NCI-H345 treated with DMSO at 0.1 percent for 48 hours (cell line): Measurements from ENCODE around the gene S100A10.

Experiments used
- DNase-seq: peaks from one replicate; lab custom pipeline; 2025; ENCODE audit not compliant: unreplicated experiment; lab: John Stamatoyannopoulos, UW

The S100A10 gene

DNA sequence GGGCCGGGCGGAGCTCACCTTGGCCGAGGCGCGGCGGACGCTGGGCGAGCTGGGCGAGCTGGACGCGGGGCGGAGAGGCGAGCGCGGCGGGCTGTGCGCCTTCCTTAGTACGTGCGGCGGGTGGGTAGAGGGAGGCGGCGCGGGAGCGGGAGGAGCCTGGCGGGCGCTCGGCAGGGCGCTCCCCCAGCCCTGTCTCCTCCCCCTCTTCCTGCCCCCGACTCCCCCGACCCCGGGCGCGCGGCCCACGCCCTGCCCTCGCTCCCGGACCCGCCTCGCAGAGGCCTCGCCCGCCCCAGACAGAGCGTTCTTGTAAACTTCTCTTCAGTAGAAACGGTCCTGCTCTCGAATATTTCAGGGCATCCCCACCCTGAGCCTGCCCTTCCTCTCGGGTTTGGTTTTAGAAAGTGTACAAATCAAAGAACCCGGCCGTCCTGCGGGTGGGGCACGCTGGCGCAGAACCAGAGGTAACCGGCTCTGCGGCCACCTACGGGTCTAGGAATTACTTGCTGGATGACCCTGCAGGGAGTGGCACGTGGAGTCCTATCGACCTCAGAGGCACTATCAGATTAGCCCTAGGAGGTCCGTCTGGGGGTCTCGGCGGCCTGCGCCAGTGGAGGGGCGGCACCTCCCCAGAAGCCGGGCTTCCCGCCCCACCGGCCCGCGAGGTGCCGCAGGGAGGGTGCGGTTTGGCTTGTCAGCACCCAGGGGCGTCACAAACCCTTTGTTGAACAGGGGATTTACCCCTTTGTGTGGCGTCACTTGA, at the start of gene S100A10:
S100A10 (minus strand) TSS at position 126 of the 763 bp plus-strand sequence. CDS start 7,629 bp downstream, outside the sequence.
- DNase-seq, result no peak

DNA sequence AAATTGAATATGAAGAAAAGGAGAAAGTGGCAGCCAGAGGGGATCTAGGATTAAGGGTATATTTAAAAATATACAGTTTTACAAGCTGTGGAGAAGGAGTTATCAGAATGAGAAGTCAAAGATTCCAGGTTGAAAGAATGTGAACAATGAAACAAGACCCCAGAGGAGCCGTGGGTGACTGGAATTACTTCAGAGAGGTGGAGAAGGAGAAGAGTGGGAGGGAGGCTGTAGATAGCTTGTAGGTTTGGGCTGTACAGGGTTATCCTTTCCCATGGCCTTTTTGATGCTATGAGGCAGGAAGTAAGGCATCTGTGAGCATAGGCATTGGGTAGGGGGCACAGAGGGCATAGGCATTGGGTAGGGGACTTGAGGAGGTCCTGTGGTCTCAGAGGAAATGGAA, 48.4 kb upstream of the S100A10 start:
- DNase-seq, result no peak

DNA sequence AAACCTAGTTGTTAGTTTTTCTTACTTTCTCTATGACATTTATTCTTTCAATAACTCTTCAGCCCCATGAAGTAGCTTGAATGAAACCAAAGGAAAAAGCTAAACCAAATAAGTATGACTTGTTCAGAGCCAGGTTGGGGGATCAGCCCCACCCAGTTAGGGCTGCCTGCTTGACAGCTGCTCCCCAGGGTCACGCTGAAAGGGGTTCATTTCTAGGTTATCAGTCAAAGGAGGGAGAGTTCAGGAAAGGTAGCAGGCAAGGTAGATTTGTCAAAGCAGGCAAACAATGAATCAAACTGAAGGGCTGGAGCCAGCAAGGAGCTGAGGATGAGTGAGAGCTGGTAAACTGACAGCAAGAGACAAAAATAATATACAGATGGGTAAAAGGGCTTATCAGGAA, 46.2 kb upstream of the S100A10 start:
- no peak for DNase-seq

GRCh38 chr1:152039461-152039860, 45.8 kb upstream of the S100A10 start:
- DNase-seq, result no peak

DNA sequence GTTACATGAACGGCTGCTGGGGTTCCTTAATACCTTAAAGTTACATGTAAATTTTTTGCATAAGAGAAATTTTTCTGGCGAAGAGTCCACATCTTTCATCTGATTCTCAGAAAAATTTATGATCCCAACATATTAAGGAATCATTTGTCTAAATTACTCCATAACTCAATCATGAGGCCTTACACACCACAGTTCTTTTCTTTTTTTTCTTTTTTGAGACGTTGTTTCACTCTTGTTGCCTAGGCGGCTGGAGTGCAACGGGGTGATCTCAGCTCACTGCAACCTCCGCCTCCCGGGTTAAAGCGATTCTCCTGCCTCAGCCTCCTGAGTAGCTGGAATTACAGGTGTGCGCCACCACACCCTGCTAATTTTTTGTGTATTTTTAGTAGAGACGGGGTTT, 45.2 kb upstream of the S100A10 start:
- DNase-seq, result no peak

DNA sequence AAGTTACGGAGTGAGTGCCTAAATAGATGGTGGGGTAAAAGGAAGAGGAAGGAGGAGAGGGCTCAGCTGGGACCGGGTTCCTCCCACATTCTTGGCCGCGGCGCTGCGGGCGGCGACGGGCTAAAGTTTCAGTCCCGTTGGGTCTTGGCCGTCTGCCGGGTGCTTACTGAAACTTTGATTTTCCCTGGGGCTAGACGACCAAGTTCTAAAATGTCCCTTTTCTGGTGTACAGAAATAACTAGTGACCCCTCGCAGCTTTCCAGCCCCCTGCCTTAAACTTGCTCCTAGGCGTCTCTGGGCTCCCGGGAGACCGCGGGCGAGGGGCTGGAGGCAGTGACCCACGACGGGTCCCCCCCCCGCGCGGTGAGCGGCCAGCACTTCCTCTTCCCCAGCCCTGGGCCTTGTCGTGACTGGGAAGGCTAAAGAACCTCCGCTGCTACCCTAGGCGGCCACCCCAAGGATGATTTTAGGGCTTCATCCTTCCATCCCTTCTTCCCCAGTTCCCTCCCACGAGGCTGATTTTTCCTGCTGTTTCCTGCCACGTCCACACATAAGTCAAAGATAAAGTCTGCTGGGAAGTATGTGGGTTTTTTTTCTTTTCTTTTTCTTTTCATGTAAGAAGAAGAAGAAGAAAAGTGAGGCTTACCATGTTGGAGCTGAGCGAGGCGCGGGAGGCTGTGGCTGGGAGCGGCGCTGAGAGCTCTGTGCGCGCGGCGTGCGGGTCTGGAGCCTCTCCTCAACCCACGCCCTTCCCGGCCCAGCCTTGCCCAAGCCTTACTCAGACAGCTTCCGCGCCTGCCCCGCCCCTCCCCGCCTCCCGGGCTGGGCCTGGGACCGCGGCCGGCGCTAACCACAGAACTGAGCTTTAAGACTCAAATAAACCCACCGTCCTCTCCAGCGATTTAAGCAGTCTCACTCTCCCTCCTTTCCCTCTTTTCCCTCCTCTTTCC, 42.9 kb upstream of the S100A10 start, which contains the start of gene S100A11:
S100A11 (minus strand) TSS at position 738 of the 950 bp plus-strand sequence; CDS start at position 649, 89 bp downstream.
- DNase-seq, result no peak

GRCh38 chr1:152035539-152036266, 42.0 kb upstream of the S100A10 start:
- no peak for DNase-seq

GRCh38 chr1:152034654-152035538, 41.2 kb upstream of the S100A10 start:
- no peak for DNase-seq

- DNase-seq, result no peak
Observed at GRCh38 chr1:152034324-152034653, 40.6 kb upstream of the S100A10 start.

DNA sequence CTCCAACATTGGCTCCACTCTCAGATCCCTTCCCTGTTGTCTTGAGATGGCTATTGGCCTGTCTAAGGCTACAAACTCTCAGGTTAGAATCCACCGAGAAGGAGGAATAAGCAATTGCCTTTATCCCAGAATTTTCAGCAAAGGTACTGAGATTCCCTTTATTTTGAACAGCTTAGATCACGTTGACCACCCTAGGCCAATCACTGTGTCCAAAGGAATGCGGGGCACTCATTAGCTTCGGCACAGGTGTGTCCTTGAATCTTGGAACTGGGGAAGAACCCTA, 36.2 kb upstream of the S100A10 start:
- DNase-seq, result no peak

DNA sequence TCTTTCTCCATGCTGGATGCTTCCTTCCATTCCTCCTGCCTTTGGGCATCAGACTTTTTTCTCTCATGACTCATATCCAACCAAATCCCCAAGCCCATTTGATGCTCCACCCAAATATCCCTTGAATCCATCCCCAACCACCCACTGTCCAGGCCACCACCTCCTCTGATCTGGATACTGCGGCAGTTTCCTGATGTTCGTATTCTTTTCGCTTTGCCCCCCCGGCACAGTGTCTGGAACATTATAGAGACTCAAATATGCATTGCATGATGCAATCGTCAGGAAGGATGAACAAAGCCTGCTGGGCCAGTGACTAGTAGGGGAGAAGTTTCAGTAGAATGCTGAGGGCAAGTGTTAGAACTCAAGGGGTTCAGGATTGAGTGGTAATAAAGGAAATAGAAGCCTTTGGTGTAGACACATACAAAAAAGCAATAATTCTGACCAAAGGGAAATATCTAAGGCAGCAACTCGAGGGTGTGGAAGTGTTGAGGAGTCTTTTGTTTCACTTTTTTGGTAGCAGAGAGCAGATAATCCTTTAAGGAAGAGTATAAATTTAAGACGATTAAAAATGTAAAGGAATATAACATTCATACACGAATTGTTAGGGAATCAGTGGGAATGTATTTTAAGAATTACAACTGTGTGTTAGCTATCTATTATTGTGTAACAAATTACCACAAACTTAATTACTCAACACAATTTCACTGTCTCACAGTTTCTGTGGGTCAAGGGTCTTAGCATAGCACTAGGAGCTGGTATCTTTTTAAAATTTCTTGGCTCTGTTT, 35.7 kb upstream of the S100A10 start:
- DNase-seq, result no peak

DNA sequence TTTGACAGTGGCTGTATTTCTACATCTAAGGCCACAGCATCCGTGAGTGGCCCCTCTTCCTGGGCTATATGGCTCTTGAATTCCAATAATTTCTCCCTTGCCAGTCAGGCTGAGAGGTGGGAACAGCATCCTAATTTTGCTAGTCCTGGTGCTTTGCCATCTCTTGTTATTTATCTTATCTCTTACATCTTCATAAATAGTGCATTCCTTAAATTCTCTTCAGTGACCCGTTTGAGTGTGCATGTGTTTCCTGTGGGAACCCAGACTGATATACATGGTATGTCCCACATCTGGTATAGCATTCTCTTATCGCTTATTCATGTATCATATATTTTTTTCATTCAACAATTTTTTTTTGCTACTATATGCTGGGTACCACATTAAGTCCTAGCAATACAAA, 33.2 kb upstream of the S100A10 start:
- DNase-seq, result no peak

DNA sequence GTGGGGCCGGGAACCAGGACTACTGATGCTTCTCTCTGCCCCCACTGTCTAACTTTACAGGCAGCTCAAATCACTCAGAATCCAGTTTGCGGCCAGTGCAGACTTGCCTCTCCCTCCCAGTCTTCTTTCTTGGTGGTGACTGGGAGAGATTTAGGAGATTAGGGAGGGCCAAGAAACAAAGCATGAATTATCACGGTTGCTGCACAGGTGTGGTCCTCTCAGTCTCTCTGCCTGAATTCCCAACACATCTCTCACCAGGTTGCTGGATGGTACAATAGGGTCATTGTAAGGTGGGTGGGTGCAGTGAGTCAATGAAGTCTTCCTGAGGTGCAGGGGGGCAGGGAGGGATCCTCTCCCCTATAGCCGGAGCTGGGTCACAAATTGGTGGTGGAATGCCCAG, 30.6 kb upstream of the S100A10 start:
- DNase-seq, result no peak

- DNase-seq, result no peak
Observed at GRCh38 chr1:152023221-152023620, 29.6 kb upstream of the S100A10 start.

- DNase-seq, result no peak
Observed at GRCh38 chr1:152022474-152022873, 28.8 kb upstream of the S100A10 start.

DNA sequence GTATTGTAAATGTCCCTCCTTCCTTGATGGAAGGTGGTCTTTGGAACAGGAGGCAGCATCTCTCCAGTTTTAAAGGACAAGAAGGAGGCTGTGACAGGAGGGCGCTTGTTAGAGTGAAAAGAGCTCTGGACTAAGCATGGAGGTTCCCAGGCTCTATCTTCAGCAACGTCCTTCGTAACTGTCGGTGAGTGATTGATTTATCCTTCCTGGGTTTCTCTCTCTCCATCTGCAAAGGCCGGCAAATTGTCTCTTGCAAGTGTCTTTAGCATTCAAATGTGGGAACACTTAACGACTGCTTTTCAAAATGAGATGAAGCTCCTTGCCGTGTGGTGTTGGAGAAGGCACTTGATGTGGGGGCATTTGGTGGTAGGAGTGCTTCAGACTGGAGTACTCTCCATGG, 27.9 kb upstream of the S100A10 start:
- DNase-seq, result no peak

DNA sequence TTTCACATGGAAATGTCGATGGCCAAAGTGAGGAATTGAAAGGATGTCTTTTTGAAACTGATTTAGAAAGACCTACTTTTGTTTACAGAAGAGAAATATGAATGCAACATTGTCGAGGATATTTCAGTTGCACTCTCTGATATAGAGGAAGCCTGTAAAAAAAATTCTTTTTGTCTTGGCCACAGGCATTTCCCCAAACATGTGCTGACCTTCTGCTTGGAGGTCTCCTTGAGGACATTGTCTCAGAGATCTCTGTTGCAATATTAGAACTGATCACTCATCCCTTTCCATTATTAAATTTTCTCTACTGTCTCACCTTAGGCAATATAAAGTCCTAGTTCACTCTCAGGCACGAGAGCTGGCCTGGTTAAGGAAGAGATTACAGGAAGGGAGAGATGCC, 27.2 kb upstream of the S100A10 start:
- DNase-seq, result no peak

- no peak for DNase-seq
Observed at GRCh38 chr1:152018537-152018936, 24.9 kb upstream of the S100A10 start.

GRCh38 chr1:152015766-152016165, 22.1 kb upstream of the S100A10 start:
- no peak for DNase-seq

DNA sequence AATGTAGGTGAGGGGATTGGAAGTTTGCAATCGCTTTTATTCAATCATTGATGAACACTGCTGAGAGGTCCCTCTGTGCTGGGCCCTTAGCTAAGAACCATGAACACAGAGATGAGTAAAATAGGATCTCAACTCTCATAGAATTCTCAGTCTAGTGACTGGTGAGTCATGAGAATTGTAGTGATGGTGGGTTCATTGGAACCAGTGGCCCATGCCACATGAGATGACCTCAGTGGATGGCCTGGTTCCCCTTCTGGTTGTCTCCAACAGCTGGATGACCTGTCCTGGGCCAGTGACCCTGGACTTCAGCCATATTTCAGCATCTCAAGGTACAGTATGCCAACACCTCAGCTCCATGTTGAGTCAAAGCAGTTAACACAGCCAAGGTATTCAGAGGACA, 21.3 kb upstream of the S100A10 start:
- DNase-seq, result no peak
